Fibroblast of the aortic adventitia (primary cell): ENCODE measurements around the gene KCNJ10. TPM values are rescaled to one million over a fixed set of nuclear protein-coding genes. Genes with fewer than 3 reads are reported as not detected.
A peak's percentile ranks its signal among the peaks of the same experiment; 100 is the strongest.
"Not testable (repeated sequence)": the region's sequence is repeated elsewhere in the genome, so short reads cannot be mapped to it uniquely, and the experiment has no call there.

Experiments
- DNase-seq: peaks from one replicate; pipeline ENCODE4 v3.0.0-alpha.2; 2010; ENCODE audit warnings: low read depth
- H3K4me3 ChIP-seq: 2 replicates; pipeline ENCODE4 v1.5.1; 2011; ENCODE audit warnings: low read depth, mild to moderate bottlenecking, control low read depth, low read length, moderate library complexity
- CTCF ChIP-seq: IDR thresholded peaks from 2 replicates; pipeline ENCODE4 v1.5.1; 2011; ENCODE audit warnings: mild to moderate bottlenecking, low read length, control low read depth, inconsistent platforms; ENCODE audit not compliant: insufficient read depth
- total RNA-seq: library from RNA; depleted of rRNA; stranded (reverse); fragments of >200 nt; gene quantifications from 2 replicates; pipeline ENCODE4 v1.2.3, GENCODE V29; 2012; ENCODE audit warnings: low replicate concordance

Gene KCNJ10
- total RNA-seq, 1 donor, result not detected

DNA sequence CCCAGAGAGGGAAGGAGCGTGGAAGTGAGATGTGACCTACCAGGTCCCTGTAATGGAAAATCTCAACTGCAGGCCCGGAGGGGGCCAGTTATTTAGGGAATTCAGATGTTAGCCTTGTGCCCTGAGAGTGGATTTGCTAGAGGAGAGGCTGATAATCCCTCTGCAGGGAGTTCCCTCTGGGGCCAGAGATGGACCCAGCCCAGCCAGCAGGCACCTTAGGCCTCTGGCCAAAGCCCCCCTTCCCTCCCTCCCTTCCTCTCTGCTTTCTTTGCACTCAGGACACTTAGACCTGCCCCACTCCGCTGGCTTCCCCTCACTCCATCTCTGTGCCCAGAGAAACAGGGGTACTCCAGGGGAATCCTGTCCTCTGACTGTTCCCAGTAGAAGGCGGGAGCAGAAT, 44.1 kb upstream of the KCNJ10 start:
- no peak for DNase-seq
- no peak overlapping the region for H3K4me3 ChIP-seq
- no peak for TF ChIP-seq CTCF

DNA sequence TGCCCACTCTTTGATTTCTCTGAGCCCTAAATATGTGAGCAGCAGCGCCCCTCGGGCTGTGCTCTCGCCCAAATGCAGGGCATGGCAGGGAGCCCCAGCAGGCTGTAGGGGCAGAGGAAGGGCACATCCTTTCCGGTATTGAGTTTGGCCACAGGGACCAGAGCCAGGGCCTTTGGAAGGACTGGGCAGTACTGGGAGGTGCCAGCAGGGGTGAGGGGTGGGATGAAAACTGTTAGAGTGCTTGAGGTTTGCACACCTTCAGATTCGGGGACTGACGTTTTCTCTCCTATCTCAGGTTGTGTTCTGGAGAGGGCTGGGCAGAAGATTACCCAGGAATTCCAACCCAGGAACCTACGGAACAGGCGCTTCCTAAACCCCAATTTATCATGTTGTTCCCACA, 43.4 kb upstream of the KCNJ10 start:
- no peak overlapping the region for H3K4me3 ChIP-seq
- DNase-seq, result no peak
- no peak for TF ChIP-seq CTCF

DNA sequence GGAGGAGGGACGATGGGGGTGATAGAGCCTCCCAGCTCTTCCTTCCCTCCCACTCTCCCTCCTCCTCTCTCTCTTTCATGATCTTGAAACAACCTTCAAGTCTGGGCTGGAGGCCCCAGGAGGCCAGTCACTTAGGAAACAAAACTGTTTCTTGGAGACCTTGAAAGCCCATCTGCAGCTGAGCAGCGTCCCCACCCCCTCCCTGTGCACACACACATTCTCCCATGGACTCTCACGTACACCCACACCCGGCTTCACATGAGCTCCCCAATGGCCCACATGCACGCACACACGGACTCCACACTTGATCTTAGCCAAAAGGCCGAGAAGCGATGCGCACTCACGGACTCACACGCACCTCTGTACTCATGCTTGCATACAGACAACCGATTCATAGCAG, 42.4 kb upstream of the KCNJ10 start:
- no peak for TF ChIP-seq CTCF
- H3K4me3 ChIP-seq, result no peak overlapping the region
- DNase-seq, result no peak

GRCh38 chr1:160111462-160111861, 41.5 kb upstream of the KCNJ10 start:
- not testable (repeated sequence) for H3K4me3 ChIP-seq, DNase-seq

GRCh38 chr1:160109686-160110085, 39.7 kb upstream of the KCNJ10 start:
- no peak for TF ChIP-seq CTCF
- DNase-seq, result no peak
- H3K4me3 ChIP-seq, result no peak overlapping the region

DNA sequence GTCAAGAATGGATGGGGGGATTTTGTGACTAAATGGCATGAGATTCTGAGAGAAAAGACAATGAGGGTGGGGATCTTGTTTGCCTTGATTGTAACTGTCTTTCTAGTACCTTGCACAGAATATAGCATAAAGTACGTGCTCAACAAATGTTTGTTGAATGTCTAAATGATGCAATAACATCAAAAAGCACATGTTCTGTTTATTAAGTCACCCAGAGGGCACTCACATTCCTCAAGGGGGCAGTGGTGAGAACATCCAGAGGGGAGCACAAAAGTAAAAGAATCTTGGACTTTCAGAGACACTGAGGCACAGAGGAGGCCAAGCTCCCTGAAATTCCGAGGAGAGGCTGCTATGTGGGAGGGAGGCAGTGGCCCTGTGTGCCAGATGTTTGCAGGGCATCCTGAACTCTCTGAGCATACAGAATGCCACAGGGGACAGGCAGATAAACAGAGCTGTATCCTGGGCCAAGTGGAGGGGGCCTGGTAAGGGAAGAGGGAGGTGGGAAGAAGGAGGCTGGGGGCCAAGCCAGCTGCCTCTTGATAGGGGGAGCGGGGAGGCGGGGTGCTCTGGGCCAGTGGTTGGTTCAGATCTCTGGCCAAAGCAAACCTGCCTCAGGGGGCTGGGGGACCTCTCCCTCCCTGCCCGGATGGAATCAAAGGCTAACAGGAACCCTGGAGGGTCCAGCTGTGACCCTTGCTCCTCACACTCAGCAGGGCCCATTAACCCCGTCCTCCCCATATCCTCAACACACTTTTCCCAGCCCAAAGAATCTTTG, 39.1 kb upstream of the KCNJ10 start:
- no peak overlapping the region for H3K4me3 ChIP-seq
- peak; percentile 54 for TF ChIP-seq CTCF
- DNase-seq, result peak; percentile 67

DNA sequence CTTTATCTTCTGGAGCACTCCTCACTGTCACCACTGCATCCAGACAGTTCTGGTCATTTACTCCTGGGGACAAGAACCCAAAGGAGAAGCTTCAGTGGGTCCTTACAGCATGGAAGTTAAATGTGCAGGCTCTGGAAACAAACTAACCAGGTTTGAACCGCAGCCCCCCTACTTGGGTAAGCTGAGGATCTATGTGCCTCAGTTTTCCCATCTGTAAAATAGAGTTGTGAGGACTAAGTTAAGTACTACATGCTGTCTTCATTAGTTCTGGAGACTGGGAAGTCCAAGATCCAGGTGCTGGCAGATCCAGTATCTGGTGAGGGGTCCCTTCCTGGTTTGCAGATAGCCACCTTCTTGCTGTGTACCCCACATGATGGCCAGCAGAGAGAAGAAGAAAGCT, 37.6 kb upstream of the KCNJ10 start:
- TF ChIP-seq CTCF, result no peak
- DNase-seq, result no peak

More for the DNA sequence above, 37.6 kb upstream of the KCNJ10 start:
- H3K4me3 ChIP-seq, result no peak overlapping the region
